OCI-LY1 (cell line): ENCODE results near the gene SYCE1.

Experiments
- H2AFZ ChIP-seq: fragments of 200-600 bp; sonication (generic), shearing (Covaris generic); 2 replicates; pipeline ENCODE4 v1.6.0; 2014; ENCODE audit warnings: antibody characterized with exemption, mild to moderate bottlenecking, low read length
- H3F3A ChIP-seq: fragments of 200-600 bp; sonication (generic), shearing (Covaris generic); 2 replicates; pipeline ENCODE4 v1.6.0; 2014; ENCODE audit warnings: mild to moderate bottlenecking, antibody characterized with exemption, low read length, moderate library complexity; ENCODE audit not compliant: insufficient read depth
- H3K27ac ChIP-seq: fragments of 200-600 bp; sonication (generic); 2 replicates; pipeline ENCODE4 v1.5.1; 2014; ENCODE audit warnings: low read length, mixed run types, mild to moderate bottlenecking, low read depth; ENCODE audit not compliant: poor library complexity, severe bottlenecking
- H3K27me3 ChIP-seq: fragments of 200-600 bp; sonication (generic); 2 replicates; pipeline ENCODE4 v1.6.0; 2014; ENCODE audit warnings: antibody characterized with exemption, mild to moderate bottlenecking, low read length, moderate library complexity; ENCODE audit not compliant: insufficient read depth
- H3K36me3 ChIP-seq: fragments of 200-600 bp; sonication (generic); 2 replicates; pipeline ENCODE4 v1.6.1; 2014; ENCODE audit warnings: mild to moderate bottlenecking, antibody characterized with exemption, low read length, moderate library complexity, mixed read lengths; ENCODE audit not compliant: insufficient read depth
- H3K4me1 ChIP-seq: fragments of 200-600 bp; sonication (generic); 2 replicates; pipeline ENCODE4 v1.5.1; 2014; ENCODE audit warnings: mild to moderate bottlenecking, low read length, moderate library complexity; ENCODE audit not compliant: insufficient read depth, severe bottlenecking
- H3K4me2 ChIP-seq: fragments of 200-600 bp; sonication (generic), shearing (Covaris generic); 2 replicates; pipeline ENCODE4 v1.6.1; 2014; ENCODE audit warnings: low read length
- H3K4me3 ChIP-seq: fragments of 200-600 bp; sonication (generic); 2 replicates; pipeline ENCODE4 v1.5.1; 2014; ENCODE audit warnings: low read length, low read depth, mild to moderate bottlenecking, mixed read lengths; ENCODE audit not compliant: poor library complexity, severe bottlenecking
- H3K79me2 ChIP-seq: fragments of 200-600 bp; shearing (Covaris generic); 2 replicates; pipeline ENCODE4 v1.6.1; 2016; ENCODE audit warnings: mixed run types, low read length, mixed read lengths; ENCODE audit not compliant: insufficient read depth
- H3K9ac ChIP-seq: fragments of 200-600 bp; sonication (generic), shearing (Covaris generic); 2 replicates; pipeline ENCODE4 v1.6.1; 2014; ENCODE audit warnings: mild to moderate bottlenecking, low read length, mixed read lengths
- H3K9me2 ChIP-seq: fragments of 200-600 bp; sonication (generic), shearing (Covaris generic); 2 replicates; pipeline ENCODE4 v1.6.1; 2014; ENCODE audit warnings: low read depth, mild to moderate bottlenecking, low read length, mixed read lengths
- H3K9me3 ChIP-seq: fragments of 200-600 bp; shearing (Covaris generic); 2 replicates; pipeline ENCODE4 v1.6.1; 2014; ENCODE audit warnings: low read length, mixed read lengths
- H4K20me1 ChIP-seq: fragments of 200-600 bp; sonication (generic), shearing (Covaris generic); 2 replicates; pipeline ENCODE4 v1.6.0; 2016; ENCODE audit warnings: mild to moderate bottlenecking, low read length; ENCODE audit not compliant: insufficient read depth
- EZH2 ChIP-seq: fragments of 200-600 bp; sonication (generic), shearing (Covaris generic); IDR thresholded peaks from 2 replicates; pipeline ENCODE4 v1.8.0; 2017; ENCODE audit warnings: borderline replicate concordance, mixed run types, mild to moderate bottlenecking, antibody characterized with exemption, low read length, moderate library complexity, mixed read lengths
- TF ChIP-seq, protein P1 (sequence below): fragments of 200-600 bp; sonication (generic), shearing (Covaris generic); IDR thresholded peaks from 2 replicates; pipeline ENCODE4 v1.5.1; 2017; ENCODE audit warnings: mild to moderate bottlenecking, antibody characterized with exemption, low read length, moderate library complexity, mixed read lengths

SYCE1 gene

DNA sequence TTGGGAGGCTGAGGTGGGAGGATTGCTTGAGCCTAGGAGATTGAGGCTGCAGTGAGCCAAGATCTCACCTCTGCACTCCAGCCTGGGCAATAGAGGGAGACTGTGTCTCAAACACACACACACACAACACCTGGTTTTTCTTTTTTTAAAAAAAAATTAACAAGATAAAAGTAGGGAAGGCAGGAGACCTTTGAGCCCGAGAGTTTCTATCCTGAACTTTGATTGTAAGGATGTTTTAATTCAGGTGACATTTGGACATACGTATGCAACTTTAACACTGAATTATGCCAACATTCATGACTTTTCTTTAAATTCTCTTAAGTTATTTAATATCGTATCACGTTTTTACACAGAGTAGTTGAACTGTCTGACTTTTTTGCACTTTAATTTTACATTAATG, 49.9 kb downstream of the SYCE1 start:
- H3K9ac ChIP-seq = no peak overlapping the region
- peaks cover 8% of the 10 kb centered on the region for H3K4me1 ChIP-seq
- H4K20me1 ChIP-seq = no peaks in the 10 kb centered on the region
- no peaks in the 10 kb centered on the region for H3K9me3 ChIP-seq
- no peak overlapping the region for H3K4me2 ChIP-seq
- no peaks in the 10 kb centered on the region for H3K79me2 ChIP-seq
- no peak overlapping the region for H3K27ac ChIP-seq
- H3F3A ChIP-seq = no peaks in the 10 kb centered on the region
- no peak overlapping the region for H2AFZ ChIP-seq
- no peaks in the 10 kb centered on the region for H3K27me3 ChIP-seq
- no peaks in the 10 kb centered on the region for H3K36me3 ChIP-seq
- H3K4me3 ChIP-seq = no peak overlapping the region
- TF ChIP-seq, protein P1, sequence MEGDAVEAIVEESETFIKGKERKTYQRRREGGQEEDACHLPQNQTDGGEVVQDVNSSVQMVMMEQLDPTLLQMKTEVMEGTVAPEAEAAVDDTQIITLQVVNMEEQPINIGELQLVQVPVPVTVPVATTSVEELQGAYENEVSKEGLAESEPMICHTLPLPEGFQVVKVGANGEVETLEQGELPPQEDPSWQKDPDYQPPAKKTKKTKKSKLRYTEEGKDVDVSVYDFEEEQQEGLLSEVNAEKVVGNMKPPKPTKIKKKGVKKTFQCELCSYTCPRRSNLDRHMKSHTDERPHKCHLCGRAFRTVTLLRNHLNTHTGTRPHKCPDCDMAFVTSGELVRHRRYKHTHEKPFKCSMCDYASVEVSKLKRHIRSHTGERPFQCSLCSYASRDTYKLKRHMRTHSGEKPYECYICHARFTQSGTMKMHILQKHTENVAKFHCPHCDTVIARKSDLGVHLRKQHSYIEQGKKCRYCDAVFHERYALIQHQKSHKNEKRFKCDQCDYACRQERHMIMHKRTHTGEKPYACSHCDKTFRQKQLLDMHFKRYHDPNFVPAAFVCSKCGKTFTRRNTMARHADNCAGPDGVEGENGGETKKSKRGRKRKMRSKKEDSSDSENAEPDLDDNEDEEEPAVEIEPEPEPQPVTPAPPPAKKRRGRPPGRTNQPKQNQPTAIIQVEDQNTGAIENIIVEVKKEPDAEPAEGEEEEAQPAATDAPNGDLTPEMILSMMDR = no peak
- no peak for TF ChIP-seq EZH2
- no peaks in the 10 kb centered on the region for H3K9me2 ChIP-seq

DNA sequence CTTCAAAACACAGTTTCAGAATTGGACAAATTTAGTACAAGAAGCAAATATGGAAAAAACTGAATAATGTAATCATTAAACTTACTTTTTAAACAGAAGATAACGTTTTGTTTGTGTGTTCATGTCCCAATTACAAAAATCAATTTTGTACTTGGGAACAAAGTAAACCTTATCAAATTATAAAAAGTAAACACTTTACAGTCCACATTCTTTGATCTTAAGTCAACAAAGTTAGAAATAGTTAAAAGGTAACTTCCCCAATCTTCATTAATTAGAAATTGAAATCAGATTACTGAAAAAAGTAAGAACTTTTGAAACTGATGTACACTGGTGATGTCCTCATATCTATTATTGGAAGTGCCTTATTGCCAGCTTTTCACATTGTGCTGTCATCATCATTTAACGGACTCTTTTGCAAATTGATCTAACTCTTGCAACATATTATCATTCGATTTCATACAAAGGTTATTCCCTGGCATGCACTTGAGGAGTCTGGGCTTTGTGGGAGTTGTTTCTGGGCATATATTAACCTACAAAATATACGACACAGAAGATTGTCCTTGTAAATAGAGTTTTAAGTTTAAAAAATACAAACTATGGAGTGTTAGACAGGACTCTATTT, 53.4 kb downstream of the SYCE1 start:
- Histone ChIP-seq H2AFZ (no peak overlapping the region), H3K9me3 (0 out of 2 replicates have a peak, but pooled peaks cover 5% of the 10 kb centered on the region), H3K9ac (no peak overlapping the region), H3F3A (no peaks in the 10 kb centered on the region), H3K36me3 (no peaks in the 10 kb centered on the region), H3K4me2 (no peak overlapping the region), H4K20me1 (no peaks in the 10 kb centered on the region), H3K27ac (no peak overlapping the region), H3K4me3 (no peak overlapping the region), H3K4me1 (no peaks in the 10 kb centered on the region), H3K9me2 (no peaks in the 10 kb centered on the region), H3K79me2 (no peaks in the 10 kb centered on the region), H3K27me3 (no peaks in the 10 kb centered on the region)
- TF ChIP-seq, protein P1 = no peak
- no peak for TF ChIP-seq EZH2

DNA sequence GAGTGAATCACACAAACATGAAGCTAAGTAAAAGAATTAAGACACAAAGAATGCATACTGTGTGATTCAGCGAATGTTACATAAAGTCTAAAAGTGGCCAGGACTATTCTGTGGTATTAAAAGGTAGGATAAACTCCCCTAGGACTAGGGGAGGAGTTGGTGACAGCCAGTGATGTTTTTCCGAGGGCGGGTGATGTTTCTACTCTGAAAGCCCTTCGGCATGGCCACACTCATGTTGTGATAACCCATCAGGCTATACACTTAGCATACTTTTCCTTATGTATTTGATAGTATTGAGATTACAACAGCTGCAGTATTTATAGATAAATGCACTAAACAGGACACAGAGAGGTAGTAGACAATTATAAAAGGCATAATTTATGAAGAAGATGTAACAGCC, 54.0 kb downstream of the SYCE1 start:
- TF ChIP-seq EZH2 = no peak
- TF ChIP-seq, protein P1 = no peak
- no peak overlapping the region for H3K4me3 ChIP-seq
- H3K9me2 ChIP-seq = no peaks in the 10 kb centered on the region
- no peaks in the 10 kb centered on the region for H3K36me3 ChIP-seq
- H3K4me1 ChIP-seq = no peaks in the 10 kb centered on the region
- no peak overlapping the region for H3K4me2 ChIP-seq
- no peak overlapping the region for H2AFZ ChIP-seq
- 0 out of 2 replicates have a peak, but pooled peaks cover 5% of the 10 kb centered on the region for H3K9me3 ChIP-seq
- no peak overlapping the region for H3K27ac ChIP-seq
- no peak overlapping the region for H3K9ac ChIP-seq
- no peaks in the 10 kb centered on the region for H4K20me1 ChIP-seq
- H3F3A ChIP-seq = no peaks in the 10 kb centered on the region
- H3K27me3 ChIP-seq = no peaks in the 10 kb centered on the region
- H3K79me2 ChIP-seq = no peaks in the 10 kb centered on the region
